Stimulated activated naive CD8-positive, alpha-beta T cell treated with anti-CD3 and anti-CD28 coated beads, Interleukin-15, Interleukin-2, amounts not matched to agents 100 U/mL and 50 U/mL, for 24 hours (primary cell): ENCODE data around the gene PPP1R13B.

Experiments used
- ATAC-seq: fragments of 150-1000 bp; cut with Tn5 transposase; one replicate; pipeline ENCODE4 v1.10.0; 2021
- DNase-seq: peaks from one replicate; pipeline ENCODE4 v3.0.0; 2021

The PPP1R13B gene

GRCh38 chr14:103714063-103714724, 133.2 kb downstream of the PPP1R13B start:
- ATAC-seq (no peak), DNase-seq (no peak)

DNA sequence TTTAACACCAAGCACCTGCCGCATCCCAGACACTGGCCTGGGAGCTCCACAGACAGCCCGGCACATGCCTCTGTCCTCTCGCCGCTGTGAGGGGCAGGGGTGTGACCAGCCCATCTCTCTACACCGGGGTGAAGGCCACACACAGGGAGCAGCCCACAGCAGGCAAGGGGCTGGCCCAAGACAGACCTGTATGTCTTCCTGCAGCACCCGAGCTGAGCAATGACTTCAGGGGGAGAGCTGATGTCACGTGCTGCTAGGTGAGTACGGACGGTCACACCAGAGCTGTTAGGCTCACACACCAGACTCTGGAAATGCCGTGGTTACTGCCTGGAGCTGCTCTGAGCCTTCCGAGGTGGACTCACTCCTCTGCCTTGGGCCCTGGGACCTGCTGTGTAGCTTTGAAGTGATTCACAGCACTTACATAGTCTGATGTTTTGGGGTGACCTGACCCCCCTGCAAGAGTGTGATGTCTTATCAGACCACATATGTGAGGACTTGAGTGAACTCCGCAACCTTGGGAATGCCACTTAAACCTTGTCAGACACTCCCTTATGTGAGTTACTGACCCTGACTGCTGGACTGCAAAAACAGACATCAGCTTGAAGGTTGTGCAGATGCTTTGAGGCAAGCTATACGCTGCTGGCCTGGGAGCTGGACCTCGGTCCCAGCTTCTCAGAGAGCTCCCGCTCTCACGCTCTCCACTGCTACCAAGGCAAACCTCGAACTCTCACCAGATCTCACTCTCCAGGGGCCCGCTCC, 133.9 kb downstream of the PPP1R13B start:
- no peak for ATAC-seq
- DNase-seq: no peak

GRCh38 chr14:103712633-103713247, 134.6 kb downstream of the PPP1R13B start:
- DNase-seq (no peak), ATAC-seq (no peak)

GRCh38 chr14:103711516-103712431, 135.6 kb downstream of the PPP1R13B start:
- no peak for DNase-seq
- ATAC-seq: no peak

DNA sequence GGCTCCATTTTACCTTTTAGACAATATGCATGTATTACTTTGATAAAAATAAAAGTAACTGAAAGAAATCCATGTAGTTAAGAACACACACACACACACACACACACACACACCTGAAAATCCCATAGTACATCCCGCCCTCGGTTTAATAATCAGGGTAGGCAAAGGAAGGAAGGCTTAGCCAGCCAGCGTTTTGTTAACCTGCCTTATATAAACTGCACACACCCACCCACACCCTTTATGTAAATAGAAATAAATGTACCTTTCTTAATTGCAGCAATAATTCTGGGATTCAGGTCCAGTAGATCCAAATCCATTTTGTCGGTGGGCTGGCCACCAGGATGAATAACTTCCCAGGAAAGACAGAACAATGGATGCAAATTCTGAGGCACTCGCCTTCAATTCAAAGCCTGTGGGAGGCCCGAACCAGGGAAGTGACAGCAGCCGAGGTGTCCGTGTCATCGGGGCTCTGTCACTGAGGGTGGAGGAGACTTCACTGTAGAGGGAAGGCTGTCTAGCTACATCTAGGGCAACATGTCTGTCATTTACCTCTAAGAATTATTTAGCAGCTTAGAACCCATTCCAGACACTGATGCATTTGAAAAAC, 136.5 kb downstream of the PPP1R13B start:
- ATAC-seq: no peak
- DNase-seq: no peak

GRCh38 chr14:103709814-103710213, 137.6 kb downstream of the PPP1R13B start:
- DNase-seq (no peak), ATAC-seq (no peak)

DNA sequence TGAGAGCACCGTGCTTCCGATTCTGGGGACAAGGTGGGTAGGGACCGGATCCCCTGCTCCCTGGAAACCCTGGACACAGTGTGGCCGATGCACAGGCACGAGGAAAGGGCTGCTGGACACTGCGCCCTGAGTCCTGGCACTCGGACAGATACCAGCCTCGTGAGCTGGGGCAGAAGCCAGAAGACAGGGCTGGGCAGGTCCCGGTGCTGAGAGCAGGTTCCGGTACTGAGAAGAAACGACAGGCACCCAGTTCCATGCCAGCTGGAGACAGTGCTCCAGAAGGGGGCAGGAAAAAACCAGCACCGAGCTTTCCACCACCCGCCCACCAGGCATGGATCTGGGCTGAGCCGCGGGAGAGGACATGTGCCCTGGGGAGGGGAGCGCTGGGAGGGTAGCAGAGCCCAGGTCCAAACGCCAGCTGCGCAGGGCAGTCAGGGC, 138.6 kb downstream of the PPP1R13B start:
- DNase-seq: no peak
- no peak for ATAC-seq

DNA sequence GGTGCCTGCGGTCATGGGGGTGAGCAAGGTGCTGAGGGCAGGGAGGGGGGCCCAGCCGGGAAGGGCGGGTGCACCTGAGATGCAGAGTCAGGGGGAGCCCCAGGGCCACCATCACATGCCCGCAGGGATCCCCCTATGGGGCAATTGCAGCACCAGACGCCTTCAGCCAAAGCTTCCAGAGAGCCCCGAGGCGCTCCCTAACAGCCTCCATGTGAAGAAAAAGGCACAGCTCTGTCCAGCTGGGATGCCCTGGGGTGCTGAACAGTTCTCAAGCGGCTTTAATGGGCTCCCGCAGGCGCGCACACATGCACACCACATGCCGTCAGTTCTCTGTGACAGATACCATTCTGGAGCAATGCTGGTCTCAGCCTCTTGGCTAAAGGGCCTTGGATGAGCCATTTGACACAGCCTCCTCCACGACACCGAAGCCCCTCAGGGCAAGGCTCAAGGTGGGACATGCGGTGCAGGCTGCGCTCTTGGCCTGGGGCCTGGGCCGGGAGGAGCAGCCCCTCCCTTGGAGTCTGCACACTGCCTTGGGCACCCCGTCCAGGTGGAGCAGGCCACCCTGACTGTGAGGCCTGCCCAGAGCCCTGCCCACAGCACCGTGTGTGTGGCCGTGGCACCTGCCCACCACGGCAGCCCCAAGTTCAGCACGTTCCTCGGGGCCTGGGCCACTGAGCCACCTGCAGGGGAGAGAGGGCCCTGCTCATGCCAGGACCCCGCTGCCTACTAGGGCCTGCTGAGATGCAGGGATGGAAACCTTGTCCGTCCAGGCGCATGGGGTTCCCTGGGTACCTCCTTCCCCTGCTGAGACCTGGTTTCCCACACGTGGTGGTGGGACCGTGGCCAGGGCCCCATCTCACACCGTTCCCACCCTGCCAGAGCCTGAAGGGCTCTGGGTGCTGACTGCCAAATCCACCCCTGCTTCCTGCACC, 139.8 kb downstream of the PPP1R13B start:
- DNase-seq: no peak
- ATAC-seq: no peak

- ATAC-seq (no peak), DNase-seq (no peak)
Measured at GRCh38 chr14:103706551-103707328, 140.6 kb downstream of the PPP1R13B start.

DNA sequence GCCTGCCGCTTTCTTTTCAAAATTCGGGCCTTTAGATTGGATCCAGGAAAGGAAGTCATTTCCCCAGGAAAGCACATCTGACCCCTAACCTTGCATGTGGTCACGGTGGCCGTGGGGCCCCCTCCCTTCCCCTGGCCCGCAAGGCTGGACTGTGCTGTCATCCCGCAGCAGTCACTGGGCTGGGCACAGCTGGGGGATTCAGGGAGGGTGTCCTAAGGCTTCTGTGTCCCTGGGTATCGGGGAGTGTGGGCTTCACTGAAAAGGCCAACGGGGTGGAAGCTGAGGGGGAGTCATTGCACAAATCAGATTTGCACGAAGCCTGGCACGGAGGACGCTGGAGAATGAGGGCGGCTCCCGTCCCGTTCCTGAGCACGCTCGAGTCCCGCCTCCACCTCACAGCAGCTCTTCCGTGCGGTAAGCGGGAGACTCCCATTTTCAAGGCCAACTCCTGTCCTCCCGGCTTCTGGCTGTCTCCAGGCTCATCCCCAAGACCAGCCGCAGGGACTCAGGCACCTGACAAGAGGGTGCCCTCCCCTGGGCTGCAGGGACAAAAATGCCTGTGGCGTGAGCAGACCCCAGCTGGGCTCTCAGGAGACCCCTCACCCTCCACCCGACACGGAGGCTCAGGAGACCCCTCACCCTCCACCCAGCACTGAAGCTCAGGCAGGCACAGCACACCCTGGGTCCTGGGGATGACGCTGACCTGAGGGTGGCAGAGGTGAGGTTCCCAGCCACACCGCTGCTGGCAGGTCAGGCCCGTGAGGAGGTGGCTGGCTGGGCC, 141.7 kb downstream of the PPP1R13B start:
- ATAC-seq: no peak

DNA sequence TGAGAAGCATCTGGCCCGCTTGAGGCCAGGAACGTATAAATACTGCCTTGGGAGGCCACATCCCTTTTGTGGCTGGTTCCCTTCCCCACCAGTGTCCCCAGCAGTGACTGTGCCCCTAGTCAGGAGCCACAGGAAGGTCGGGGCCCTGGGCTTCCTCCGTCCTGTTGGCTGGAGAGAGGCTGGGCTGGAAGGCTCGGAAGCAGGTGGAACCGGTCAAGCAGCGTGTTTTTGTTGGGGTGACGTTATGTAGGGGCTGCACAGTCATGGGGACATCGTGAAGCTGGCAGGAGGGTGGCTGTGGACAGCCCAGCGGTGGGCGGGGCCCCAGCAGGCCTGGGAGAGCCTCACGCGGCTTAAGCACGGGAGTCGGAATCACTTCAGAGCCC, 142.3 kb downstream of the PPP1R13B start:
- DNase-seq (no peak), ATAC-seq (no peak)

More for the DNA sequence above, 141.7 kb downstream of the PPP1R13B start:
- no peak for DNase-seq

GRCh38 chr14:103704708-103705107, 142.7 kb downstream of the PPP1R13B start:
- ATAC-seq: no peak
- DNase-seq: no peak

- DNase-seq (no peak), ATAC-seq (no peak)
Measured at GRCh38 chr14:103703433-103704385, 143.7 kb downstream of the PPP1R13B start.

DNA sequence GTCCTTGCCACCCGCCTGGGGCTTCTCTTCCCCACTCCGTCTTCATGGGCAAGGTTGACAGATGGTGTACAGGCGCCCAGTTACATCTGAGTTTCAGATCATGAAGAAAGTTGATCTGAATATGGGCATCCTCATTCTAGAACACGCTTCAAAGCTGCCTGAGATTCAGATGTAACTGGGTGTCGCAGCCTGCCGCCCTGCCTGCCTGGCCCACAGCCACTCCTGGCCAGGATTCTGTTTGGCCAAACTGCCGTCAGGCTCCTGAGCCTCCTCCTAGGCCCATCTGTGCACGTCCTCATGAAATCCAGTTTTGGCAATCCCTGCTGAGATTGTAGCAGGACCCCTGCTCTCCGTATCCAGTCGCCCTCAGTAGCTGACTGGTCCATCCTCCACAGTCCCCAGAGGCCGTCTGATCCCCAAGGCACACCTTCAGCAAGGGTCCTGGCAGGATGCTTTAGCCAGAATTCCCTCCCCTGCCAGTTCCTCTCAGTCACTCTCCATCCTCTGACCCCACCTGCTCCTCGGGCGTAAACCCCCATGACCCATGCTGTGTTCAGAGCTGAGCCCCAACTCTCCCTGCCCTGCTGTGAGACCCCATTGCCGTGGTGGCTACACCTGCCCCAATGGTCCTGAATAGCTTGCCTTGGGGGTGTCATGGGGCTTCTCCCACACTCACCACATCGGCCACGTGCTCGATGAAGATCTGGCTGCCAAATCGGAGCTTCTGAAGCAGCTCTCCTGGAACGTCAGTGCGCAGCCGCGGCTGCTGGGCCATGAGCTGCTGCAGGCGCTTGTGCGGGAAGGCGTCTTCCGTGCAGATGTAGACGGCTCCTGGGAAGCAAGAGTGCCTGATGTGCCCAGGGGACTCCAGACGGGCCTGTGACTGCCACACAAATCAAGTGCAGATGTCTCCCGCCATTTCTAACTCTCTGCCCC, 144.6 kb downstream of the PPP1R13B start:
- no peak for DNase-seq
- no peak for ATAC-seq

DNA sequence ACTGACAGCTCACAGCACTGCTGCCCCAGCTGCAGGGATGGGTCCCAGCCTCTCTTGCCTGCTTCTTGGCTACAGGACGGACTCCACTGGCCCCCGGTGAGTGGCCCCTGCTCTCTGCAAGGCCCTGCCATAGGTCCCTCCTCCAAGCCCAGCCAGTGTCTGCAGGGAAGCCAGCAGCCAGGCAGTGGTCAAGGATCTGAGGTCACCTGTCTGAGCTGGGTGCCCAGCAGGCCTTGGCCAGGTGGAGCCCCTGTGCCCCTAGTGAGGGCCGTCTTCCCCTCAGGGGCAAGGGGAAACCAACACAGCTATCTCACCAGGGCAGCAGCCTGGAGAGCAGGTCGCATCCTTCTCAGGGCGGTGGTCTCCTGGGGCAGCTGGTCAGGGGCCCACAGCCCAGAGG, 145.3 kb downstream of the PPP1R13B start:
- DNase-seq (no peak), ATAC-seq (no peak)

DNA sequence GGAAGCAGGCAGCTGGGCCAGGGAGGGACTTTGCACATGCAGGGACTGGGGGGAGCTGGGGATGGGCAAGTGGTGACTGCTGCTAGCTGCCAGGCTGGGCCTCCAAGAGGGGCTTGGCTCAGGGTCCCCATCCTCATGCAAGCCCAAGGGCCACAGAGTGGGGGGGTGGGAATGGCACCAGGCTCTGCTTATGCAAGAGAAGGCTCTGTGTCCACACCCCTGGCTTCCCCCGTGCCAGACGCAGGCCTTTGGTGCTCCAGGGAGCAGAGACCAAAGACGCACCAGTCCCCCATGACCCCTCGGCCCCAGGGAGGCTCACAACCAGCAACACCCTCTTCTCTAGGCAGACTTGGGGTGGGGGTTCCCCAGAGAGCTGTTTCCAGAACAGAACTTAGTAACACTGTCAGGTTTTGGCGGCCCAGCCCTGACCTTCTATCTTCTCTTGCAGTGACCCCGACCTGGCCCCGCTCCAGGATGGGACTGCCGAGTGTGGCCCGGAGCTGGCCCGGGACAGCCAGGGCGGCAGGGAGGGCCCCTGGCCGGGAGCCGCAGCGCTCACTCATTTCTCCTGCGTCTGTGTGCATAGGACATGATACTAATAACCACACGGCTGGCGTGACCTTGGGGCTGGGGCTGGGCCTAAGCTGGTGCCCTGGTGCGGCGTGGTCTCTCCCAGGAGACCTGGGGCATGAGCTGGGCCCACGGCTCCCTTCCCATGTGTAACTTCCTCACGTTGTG, 146.5 kb downstream of the PPP1R13B start:
- no peak for ATAC-seq

More for the DNA sequence above, 146.5 kb downstream of the PPP1R13B start:
- DNase-seq: no peak
